Measurements from ENCODE around the gene ACSM4. TPM values are rescaled to one million over a fixed set of nuclear protein-coding genes. Genes with fewer than 3 reads are reported as not detected.

Gene ACSM4
- total and polyA plus RNA-seq, 9 of the 15 experiments (the other 6 are each of a cell fraction or from before 2014, with no cell fraction given), result not detected

- no peak for TF ChIP-seq ELF2 (CRISPR knock-in tag; IDR thresholded peaks at IDR 0.05)
- no peak for TF ChIP-seq PHF20 (IDR thresholded peaks at IDR 0.05; ENCODE audit: partially characterized antibody)
- TF ChIP-seq JUN (IDR thresholded peaks at IDR 0.05; ENCODE audit: borderline replicate concordance, low read depth, low read length), result peak; percentile 70
- no peak for TF ChIP-seq JUN (CRISPR knock-in tag; IDR thresholded peaks at IDR 0.05; ENCODE audit: borderline replicate concordance)
- TF ChIP-seq TEAD2 (tag; IDR thresholded peaks at IDR 0.05), result no peak
- no peak for TF ChIP-seq FOXA1 (IDR thresholded peaks at IDR 0.05; ENCODE audit: borderline replicate concordance)
- no peak for TF ChIP-seq ZSCAN32 (CRISPR knock-in tag; IDR thresholded peaks at IDR 0.05)
- TF ChIP-seq PREB (CRISPR knock-in tag; IDR thresholded peaks at IDR 0.05), result no peak
- TF ChIP-seq BRD4 (IDR thresholded peaks at IDR 0.05), result no peak
- no peak for TF ChIP-seq ETS1 (conservative IDR thresholded peaks at IDR 0.05; ENCODE audit: control insufficient read depth, low read depth, low read length)
- peak; percentile 79 for TF ChIP-seq TAL1 (IDR thresholded peaks at IDR 0.05)
- TF ChIP-seq ZNF217 (CRISPR knock-in tag; IDR thresholded peaks at IDR 0.05), result no peak
- peak; percentile 64; the same call in 1 of the 2 replicates for TF ChIP-seq SMARCA4 (IDR thresholded peaks at IDR 0.05)
- TF ChIP-seq BCLAF1 (IDR thresholded peaks at IDR 0.05; ENCODE audit: borderline replicate concordance in 1 of 2, control insufficient read depth in 1 of 2, low read depth in 2 of 2, low read length in 1 of 2), result no peak
- TF ChIP-seq DMBX1 (CRISPR knock-in tag; IDR thresholded peaks at IDR 0.05; ENCODE audit: borderline replicate concordance), result 0 out of 2 replicates have a peak, but pooled peaks have one; percentile 45
- no peak for TF ChIP-seq ETV5 (CRISPR knock-in tag; IDR thresholded peaks at IDR 0.05; ENCODE audit: low read depth)
- TF ChIP-seq BHLHE40 (IDR thresholded peaks at IDR 0.05; ENCODE audit: low read length), result peak; percentile 11; the same call in 1 of the 2 replicates
Measured at GRCh38 chr12:7302266-7302986, 1.4 kb upstream of the ACSM4 start (continued).
